Bronchial epithelial cell (primary cell): ENCODE measurements around the gene WDR20. TPM values are rescaled to one million over a fixed set of nuclear protein-coding genes. Genes with fewer than 3 reads are reported as not detected.
A peak's percentile ranks its signal among the peaks of the same experiment; 100 is the strongest.

ENCODE experiments used
- DNase-seq: peaks from one replicate; pipeline ENCODE4 v3.0.0-alpha.2; 2010; ENCODE audit warnings: low read depth
- FAIRE-seq: peaks from 2 replicates; lab custom pipeline; 2011; peaks lifted over from hg19 to GRCh38; lab: Jason Lieb, UNC
- H3K27me3 ChIP-seq: 2 replicates; pipeline ENCODE4 v1.5.1; 2011; ENCODE audit warnings: low read length; ENCODE audit not compliant: control insufficient read depth, insufficient read depth
- H3K36me3 ChIP-seq: 2 replicates; pipeline ENCODE4 v1.5.1; 2011; ENCODE audit warnings: low read length; ENCODE audit not compliant: control insufficient read depth, insufficient read depth
- H3K4me3 ChIP-seq: 2 replicates; pipeline ENCODE4 v1.5.1; 2011; ENCODE audit warnings: mild to moderate bottlenecking, low read depth, low read length, control low read depth
- CTCF ChIP-seq: IDR thresholded peaks from 2 replicates; pipeline ENCODE4 v1.5.1; 2011; ENCODE audit warnings: mild to moderate bottlenecking, moderate library complexity, low read length, control low read depth, inconsistent platforms; ENCODE audit not compliant: insufficient read depth, severe bottlenecking
- total RNA-seq: library from RNA; depleted of rRNA; stranded (reverse); fragments of >200 nt; gene quantifications from 2 replicates; pipeline ENCODE4 v1.2.1, GENCODE V29; 2014

Gene WDR20
- total RNA-seq, 1 donor from 2014 or later = 20.0 TPM

GRCh38 chr14:102233081-102233480, 93.4 kb downstream of the WDR20 start:
- no peak for TF ChIP-seq CTCF
- DNase-seq = no peak
- no peak for FAIRE-seq
- no peak overlapping the region for H3K4me3 ChIP-seq
- H3K27me3 ChIP-seq = no peaks in the 10 kb centered on the region
- H3K36me3 ChIP-seq = peaks cover 9% of the 10 kb centered on the region

GRCh38 chr14:102234331-102235264, 94.9 kb downstream of the WDR20 start:
- DNase-seq = no peak
- Histone ChIP-seq H3K36me3 (peaks cover 9% of the 10 kb centered on the region), H3K27me3 (no peaks in the 10 kb centered on the region), H3K4me3 (no peak overlapping the region)
- no peak for FAIRE-seq
- TF ChIP-seq CTCF = no peak

- FAIRE-seq (no peak), DNase-seq (peak; percentile 68)
- Histone ChIP-seq H3K27me3 (no peaks in the 10 kb centered on the region), H3K4me3 (no peak overlapping the region), H3K36me3 (peaks cover 9% of the 10 kb centered on the region)
- TF ChIP-seq CTCF = peak; percentile 89
Measured at GRCh38 chr14:102235275-102235897, 95.7 kb downstream of the WDR20 start.

GRCh38 chr14:102236026-102236425, 96.3 kb downstream of the WDR20 start:
- no peaks in the 10 kb centered on the region for H3K27me3 ChIP-seq
- no peak for TF ChIP-seq CTCF
- DNase-seq = no peak
- H3K4me3 ChIP-seq = no peak overlapping the region
- no peak for FAIRE-seq
- H3K36me3 ChIP-seq = peaks cover 4% of the 10 kb centered on the region

- FAIRE-seq = no peak
Measured at GRCh38 chr14:102238131-102238530, 98.4 kb downstream of the WDR20 start.

More at GRCh38 chr14:102238131-102238530, 98.4 kb downstream of the WDR20 start:
- H3K27me3 ChIP-seq = no peaks in the 10 kb centered on the region
- H3K36me3 ChIP-seq = peaks cover 1% of the 10 kb centered on the region
- DNase-seq = no peak
- no peak for TF ChIP-seq CTCF
- no peak overlapping the region for H3K4me3 ChIP-seq
